ENCODE measurements around the gene CHI3L1. TPM values are rescaled to one million over a fixed set of nuclear protein-coding genes. Genes with fewer than 3 reads are reported as not detected.

The CHI3L1 gene
- total RNA-seq, 4 donors from 2014 or later: 6.2 to 28.2 (median 21.2) TPM; not detected in 1

DNA sequence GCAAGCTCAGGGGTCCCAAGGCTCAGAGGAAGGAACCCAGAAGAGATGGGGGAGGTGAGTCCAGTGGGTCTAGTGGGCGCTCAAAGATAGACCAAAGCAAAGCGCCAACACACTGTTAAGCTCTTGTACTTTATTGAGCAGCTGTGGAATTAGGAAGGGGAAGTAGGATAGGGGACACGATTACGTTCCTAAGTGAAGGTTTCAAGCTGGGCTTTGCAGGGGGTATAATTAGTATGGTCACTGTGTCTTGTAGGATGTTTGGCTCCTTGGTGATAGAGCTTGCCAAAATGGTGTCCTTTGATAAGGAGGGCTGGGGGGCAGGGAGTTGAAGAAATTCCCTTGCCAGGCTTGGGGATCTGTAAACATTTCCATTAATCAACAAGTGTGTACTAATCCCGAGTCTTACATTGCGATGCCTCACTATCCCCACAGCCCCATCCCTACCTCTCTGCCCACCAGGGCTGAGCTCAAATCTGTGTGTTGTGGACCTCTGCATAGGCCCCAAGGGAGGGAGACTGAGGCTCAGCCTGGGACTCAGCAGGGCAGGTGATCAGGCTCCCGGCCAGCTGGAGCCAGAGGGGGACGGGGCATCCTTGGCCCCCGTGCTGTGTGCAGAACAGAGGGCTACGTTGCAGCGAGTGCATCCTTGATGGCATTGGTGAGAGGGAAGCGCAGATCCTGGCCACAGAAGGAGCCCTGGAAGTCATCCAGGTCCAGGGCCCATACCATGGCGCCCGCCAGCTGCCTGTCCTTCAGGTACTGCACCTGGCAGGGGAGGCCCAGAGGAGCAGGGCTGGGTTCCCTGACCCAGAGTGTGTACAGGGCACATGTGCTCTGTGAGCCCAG, 7.5 kb downstream of the CHI3L1 start:
- H3K9me3 ChIP-seq: no peaks in the 10 kb centered on the region

GRCh38 chr1:203178083-203178482, 8.4 kb downstream of the CHI3L1 start:
- intact Hi-C loops (cut with DNase I; ENCODE audit: low total_unique reads): no loop called here
- no peaks in the 10 kb centered on the region for H3K9me3 ChIP-seq
- H3K27ac ChIP-seq: no peak overlapping the region
- H3K4me1 ChIP-seq: no peaks in the 10 kb centered on the region
- no peak for DNase-seq
- H3K27me3 ChIP-seq: no peaks in the 10 kb centered on the region
- H3K36me3 ChIP-seq: no peaks in the 10 kb centered on the region
- no peak overlapping the region for H3K4me3 ChIP-seq
- TF ChIP-seq, protein P1, sequence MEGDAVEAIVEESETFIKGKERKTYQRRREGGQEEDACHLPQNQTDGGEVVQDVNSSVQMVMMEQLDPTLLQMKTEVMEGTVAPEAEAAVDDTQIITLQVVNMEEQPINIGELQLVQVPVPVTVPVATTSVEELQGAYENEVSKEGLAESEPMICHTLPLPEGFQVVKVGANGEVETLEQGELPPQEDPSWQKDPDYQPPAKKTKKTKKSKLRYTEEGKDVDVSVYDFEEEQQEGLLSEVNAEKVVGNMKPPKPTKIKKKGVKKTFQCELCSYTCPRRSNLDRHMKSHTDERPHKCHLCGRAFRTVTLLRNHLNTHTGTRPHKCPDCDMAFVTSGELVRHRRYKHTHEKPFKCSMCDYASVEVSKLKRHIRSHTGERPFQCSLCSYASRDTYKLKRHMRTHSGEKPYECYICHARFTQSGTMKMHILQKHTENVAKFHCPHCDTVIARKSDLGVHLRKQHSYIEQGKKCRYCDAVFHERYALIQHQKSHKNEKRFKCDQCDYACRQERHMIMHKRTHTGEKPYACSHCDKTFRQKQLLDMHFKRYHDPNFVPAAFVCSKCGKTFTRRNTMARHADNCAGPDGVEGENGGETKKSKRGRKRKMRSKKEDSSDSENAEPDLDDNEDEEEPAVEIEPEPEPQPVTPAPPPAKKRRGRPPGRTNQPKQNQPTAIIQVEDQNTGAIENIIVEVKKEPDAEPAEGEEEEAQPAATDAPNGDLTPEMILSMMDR (IDR thresholded peaks at IDR 0.05): no peak
- TF ChIP-seq POLR2A (IDR thresholded peaks at IDR 0.05): no peak

More for the DNA sequence above, 7.5 kb downstream of the CHI3L1 start:
- Histone ChIP-seq H3K36me3 (no peaks in the 10 kb centered on the region), H3K27me3 (no peaks in the 10 kb centered on the region), H3K4me1 (no peaks in the 10 kb centered on the region), H3K4me3 (no peak overlapping the region), H3K27ac (no peak overlapping the region)
- intact Hi-C loops (cut with DNase I; ENCODE audit: low total_unique reads): no loop called here
- TF ChIP-seq POLR2A (IDR thresholded peaks at IDR 0.05): no peak
- TF ChIP-seq, protein P1 (IDR thresholded peaks at IDR 0.05): no peak
- DNase-seq: no peak

- intact Hi-C loops (cut with DNase I; ENCODE audit: low total_unique reads): no loop called here
- H3K36me3 ChIP-seq: no peaks in the 10 kb centered on the region
- no peak for TF ChIP-seq POLR2A (IDR thresholded peaks at IDR 0.05)
- TF ChIP-seq, protein P1 (IDR thresholded peaks at IDR 0.05): no peak
Observed at GRCh38 chr1:203177470-203178039, 8.9 kb downstream of the CHI3L1 start.

GRCh38 chr1:203177036-203177405, 9.5 kb downstream of the CHI3L1 start:
- H3K9me3 ChIP-seq: no peaks in the 10 kb centered on the region
- no peaks in the 10 kb centered on the region for H3K27me3 ChIP-seq
- DNase-seq: no peak
- H3K36me3 ChIP-seq: no peaks in the 10 kb centered on the region
- no peak overlapping the region for H3K4me3 ChIP-seq
- TF ChIP-seq, protein P1 (IDR thresholded peaks at IDR 0.05): no peak
- no peak for TF ChIP-seq POLR2A (IDR thresholded peaks at IDR 0.05)
- no peak overlapping the region for H3K27ac ChIP-seq
- intact Hi-C loops (cut with DNase I; ENCODE audit: low total_unique reads): no loop called here
- no peaks in the 10 kb centered on the region for H3K4me1 ChIP-seq

More at GRCh38 chr1:203177470-203178039, 8.9 kb downstream of the CHI3L1 start:
- no peaks in the 10 kb centered on the region for H3K4me1 ChIP-seq
- no peak for DNase-seq
- H3K9me3 ChIP-seq: no peaks in the 10 kb centered on the region
- no peak overlapping the region for H3K4me3 ChIP-seq
- no peaks in the 10 kb centered on the region for H3K27me3 ChIP-seq
- no peak overlapping the region for H3K27ac ChIP-seq
